Left ventricle myocardium inferior (tissue), 1 donor: ENCODE measurements around the gene MGAT4A. TPM values are rescaled to one million over a fixed set of nuclear protein-coding genes. Genes with fewer than 3 reads are reported as not detected.

ENCODE experiments used
- DNase-seq: peaks from one replicate; pipeline ENCODE4 v3.0.0-alpha.2; 2020
- H3K27ac ChIP-seq: fragments of 200-600 bp; replicated peaks from 2 replicates; pipeline ENCODE4 v1.8.0; 2021
- H3K27me3 ChIP-seq: fragments of 200-600 bp; 2 replicates; pipeline ENCODE4 v1.8.0; 2021; ENCODE audit warnings: low read depth
- H3K36me3 ChIP-seq: fragments of 200-600 bp; 2 replicates; pipeline ENCODE4 v1.8.0; 2021
- H3K4me1 ChIP-seq: fragments of 200-600 bp; 2 replicates; pipeline ENCODE4 v1.8.0; 2021
- H3K4me3 ChIP-seq: fragments of 200-600 bp; 2 replicates; pipeline ENCODE4 v1.8.0; 2021; ENCODE audit warnings: mild to moderate bottlenecking, moderate library complexity
- H3K9me3 ChIP-seq: fragments of 200-600 bp; replicated peaks from 2 replicates; pipeline ENCODE4 v1.8.0; 2021
- intact Hi-C: fragments of 100-400 bp; cut with micrococcal nuclease; formaldehyde crosslinking; loops from one replicate; pipeline ENCODE4 v1.11.0; 2022
- total RNA-seq: library from RNA; stranded (reverse); fragmentation: NEBNext Ultra II Directional; extraction: Animal tissue kit (Norgen Biotek cat#: 25700); gene quantifications from one replicate; pipeline ENCODE4 v1.2.1, GENCODE V29; 2021
- TF ChIP-seq, protein P1 (sequence below): fragments of 200-600 bp; IDR thresholded peaks from 2 replicates; pipeline ENCODE4 v1.8.0; 2021; ENCODE audit warnings: antibody characterized with exemption, mild to moderate bottlenecking, borderline replicate concordance
- donor health status: DM: no; HTN: yes; CAD: no; lungs with severe emphysema.

Gene MGAT4A
- total RNA-seq, 1 donor from 2014 or later: 18.4 TPM

DNA sequence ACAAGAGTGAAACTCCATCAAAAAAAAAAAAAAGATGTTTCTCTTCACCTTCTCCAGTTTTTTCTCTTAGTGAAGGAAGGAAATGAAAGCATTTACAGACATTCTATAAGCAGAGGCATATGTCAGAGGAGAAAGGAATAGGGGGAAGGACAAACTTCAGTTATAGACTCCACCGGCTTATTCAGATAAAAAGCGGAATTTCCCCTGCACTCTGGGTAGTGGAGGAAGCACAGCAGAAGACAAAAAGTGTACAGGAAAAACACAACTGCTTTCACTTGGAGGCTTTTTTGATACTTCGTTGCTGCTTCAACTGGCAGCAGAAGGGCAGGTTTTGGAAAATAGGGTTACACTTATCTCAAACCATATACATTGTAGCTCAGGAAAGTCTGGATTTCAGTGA lies 3.2 kb upstream of the MGAT4A start:
- Histone ChIP-seq H3K27me3 (no peaks in the 10 kb centered on the region), H3K4me3 (no peak overlapping the region), H3K36me3 (no peaks in the 10 kb centered on the region), H3K9me3 (no peaks in the 10 kb centered on the region), H3K27ac (peak overlapping the region; percentile 33), H3K4me1 (peaks cover 34% of the 10 kb centered on the region)
- no peak for DNase-seq
- TF ChIP-seq, protein P1, sequence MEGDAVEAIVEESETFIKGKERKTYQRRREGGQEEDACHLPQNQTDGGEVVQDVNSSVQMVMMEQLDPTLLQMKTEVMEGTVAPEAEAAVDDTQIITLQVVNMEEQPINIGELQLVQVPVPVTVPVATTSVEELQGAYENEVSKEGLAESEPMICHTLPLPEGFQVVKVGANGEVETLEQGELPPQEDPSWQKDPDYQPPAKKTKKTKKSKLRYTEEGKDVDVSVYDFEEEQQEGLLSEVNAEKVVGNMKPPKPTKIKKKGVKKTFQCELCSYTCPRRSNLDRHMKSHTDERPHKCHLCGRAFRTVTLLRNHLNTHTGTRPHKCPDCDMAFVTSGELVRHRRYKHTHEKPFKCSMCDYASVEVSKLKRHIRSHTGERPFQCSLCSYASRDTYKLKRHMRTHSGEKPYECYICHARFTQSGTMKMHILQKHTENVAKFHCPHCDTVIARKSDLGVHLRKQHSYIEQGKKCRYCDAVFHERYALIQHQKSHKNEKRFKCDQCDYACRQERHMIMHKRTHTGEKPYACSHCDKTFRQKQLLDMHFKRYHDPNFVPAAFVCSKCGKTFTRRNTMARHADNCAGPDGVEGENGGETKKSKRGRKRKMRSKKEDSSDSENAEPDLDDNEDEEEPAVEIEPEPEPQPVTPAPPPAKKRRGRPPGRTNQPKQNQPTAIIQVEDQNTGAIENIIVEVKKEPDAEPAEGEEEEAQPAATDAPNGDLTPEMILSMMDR: no peak
- intact Hi-C loops: no loop called here

DNA sequence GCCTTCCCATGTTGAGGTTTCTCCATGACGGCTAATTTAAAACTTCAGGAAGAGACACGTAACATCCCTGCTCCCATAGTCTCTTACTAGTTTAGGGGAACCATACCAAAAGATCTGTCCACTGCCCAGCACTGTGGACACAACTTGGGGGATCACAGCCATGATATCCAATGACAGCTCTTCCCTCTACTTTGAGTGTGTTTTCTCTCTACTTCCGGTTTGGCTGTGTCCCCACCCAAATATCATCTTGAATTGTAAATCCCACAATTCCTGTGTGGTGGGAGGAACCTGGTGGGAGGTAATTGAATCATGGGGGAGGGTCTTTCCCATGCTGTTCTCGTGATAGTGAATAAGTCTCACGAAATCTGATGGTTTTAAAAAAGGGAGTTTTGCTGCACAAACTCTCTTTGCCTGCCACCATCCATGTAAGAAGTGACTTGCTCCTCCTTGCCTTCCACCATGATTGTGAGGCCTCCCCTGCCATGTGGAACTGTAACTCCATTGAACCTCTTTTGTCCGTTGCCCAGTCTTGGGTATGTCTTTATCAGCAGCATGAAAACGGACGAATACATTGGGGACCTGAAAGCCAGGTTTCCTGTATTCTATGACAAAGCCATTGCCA lies 1.6 kb upstream of the MGAT4A start:
- DNase-seq: no peak
- Histone ChIP-seq H3K36me3 (no peaks in the 10 kb centered on the region), H3K27me3 (no peaks in the 10 kb centered on the region), H3K4me1 (peaks cover 48% of the 10 kb centered on the region), H3K27ac (peak overlapping the region; percentile 98), H3K9me3 (no peaks in the 10 kb centered on the region), H3K4me3 (peak overlapping the region; percentile 94)
- TF ChIP-seq, protein P1: no peak
- intact Hi-C loops: no loop called here

DNA sequence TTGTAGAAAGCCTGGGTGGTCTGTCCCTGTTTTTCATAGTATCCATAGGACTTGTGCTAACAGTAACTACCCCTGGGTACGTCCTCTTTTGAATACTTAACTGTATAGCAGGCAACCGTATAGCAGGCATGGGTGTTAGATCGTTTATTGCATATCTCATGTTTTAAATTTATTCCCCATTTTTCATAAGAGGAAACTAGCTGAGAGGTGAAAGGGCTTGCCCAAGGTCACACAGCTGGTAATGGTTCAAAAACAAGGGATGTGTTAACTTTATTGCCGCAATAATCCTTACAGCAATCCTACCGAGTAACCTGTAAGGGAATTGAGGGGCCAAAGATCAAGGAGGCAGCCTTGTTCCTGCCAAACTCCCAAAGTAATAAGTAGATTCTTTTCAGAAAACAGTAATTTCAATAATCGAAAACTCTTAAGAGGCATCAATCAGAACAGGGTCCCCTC lies 990 bp upstream of the MGAT4A start:
- DNase-seq: no peak
- peak overlapping the region; percentile 94 for H3K4me3 ChIP-seq
- intact Hi-C loops: no loop called here
- H3K4me1 ChIP-seq: peaks cover 54% of the 10 kb centered on the region
- TF ChIP-seq, protein P1: no peak
- H3K36me3 ChIP-seq: no peaks in the 10 kb centered on the region
- peak overlapping the region; percentile 98 for H3K27ac ChIP-seq
- H3K27me3 ChIP-seq: no peaks in the 10 kb centered on the region
- H3K9me3 ChIP-seq: no peaks in the 10 kb centered on the region

DNA sequence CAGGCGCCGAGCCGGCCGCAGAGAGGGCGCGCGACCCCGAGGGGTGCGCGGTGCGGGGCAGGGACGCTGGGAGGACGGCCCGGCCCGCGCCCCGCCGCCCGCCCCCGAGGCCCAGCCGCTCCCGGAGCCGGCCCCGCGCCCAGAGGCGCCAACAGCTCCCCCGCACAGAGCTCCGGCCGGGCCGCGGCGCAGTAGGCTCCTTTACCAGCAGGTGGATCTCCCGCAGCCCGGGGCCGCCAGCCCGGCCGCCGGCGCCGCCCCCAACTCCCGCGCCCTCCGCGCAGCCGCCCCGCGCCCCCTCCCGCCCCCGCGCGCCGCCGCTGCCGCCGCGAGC lies 258 bp downstream of the MGAT4A start:
- TF ChIP-seq, protein P1: peak; percentile 22
- Histone ChIP-seq H3K9me3 (no peaks in the 10 kb centered on the region), H3K36me3 (no peaks in the 10 kb centered on the region), H3K4me3 (peak overlapping the region; percentile 89), H3K27ac (peak overlapping the region; percentile 90), H3K4me1 (peaks cover 67% of the 10 kb centered on the region), H3K27me3 (no peaks in the 10 kb centered on the region)
- peak; percentile 66 for DNase-seq
- intact Hi-C loops: no loop called here

DNA sequence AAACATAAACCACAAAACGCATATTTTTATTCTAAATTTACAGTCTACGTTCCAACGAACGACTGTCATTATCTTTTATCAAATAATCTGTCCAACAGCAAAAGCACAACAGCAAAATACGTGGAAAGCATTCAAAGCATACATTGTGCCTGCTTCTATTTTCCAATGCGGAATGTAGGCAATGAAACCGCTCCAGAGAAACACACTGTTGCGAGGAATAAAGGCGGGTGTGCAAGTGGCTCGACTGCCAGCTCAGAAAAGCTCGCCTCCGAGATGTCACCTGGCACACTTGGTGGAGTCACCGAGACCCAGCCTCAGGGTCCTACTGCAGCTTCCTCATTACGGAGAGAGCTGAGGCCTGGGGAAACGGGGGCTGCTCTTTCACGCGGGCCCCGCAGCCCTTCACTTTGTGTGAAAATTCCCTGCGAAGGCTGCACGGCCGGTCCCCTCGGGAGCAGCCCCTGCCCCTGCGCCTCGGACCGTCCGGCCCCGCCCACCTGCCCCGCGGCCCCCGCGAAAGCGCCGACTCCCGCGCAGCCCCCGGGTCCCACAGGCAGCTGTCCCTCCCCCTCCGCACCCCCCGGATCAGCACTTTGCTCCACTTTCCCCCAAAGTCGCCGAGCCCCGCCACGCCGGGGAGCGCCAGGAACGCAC lies 752 bp downstream of the MGAT4A start:
- H3K27ac ChIP-seq: peak overlapping the region; percentile 90
- no peaks in the 10 kb centered on the region for H3K27me3 ChIP-seq
- DNase-seq: peak; percentile 31
- no peaks in the 10 kb centered on the region for H3K9me3 ChIP-seq
- intact Hi-C loops: no loop called here
- TF ChIP-seq, protein P1: no peak
- H3K4me3 ChIP-seq: peak overlapping the region; percentile 89
- no peaks in the 10 kb centered on the region for H3K36me3 ChIP-seq
- H3K4me1 ChIP-seq: peaks cover 72% of the 10 kb centered on the region
